Measurements from ENCODE around the gene CNTN4. TPM values are rescaled to one million over a fixed set of nuclear protein-coding genes. Genes with fewer than 3 reads are reported as not detected.
A peak's percentile ranks its signal among the peaks of the same experiment; 100 is the strongest.

The CNTN4 gene
- total RNA-seq, 2 donors from 2014 or later, result 13.0 to 50.1 TPM

- Histone ChIP-seq H3K27ac (no peak overlapping the region), H3K27me3 (no peaks in the 10 kb centered on the region), H3K4me3 (no peak overlapping the region), H3K4me1 (no peaks in the 10 kb centered on the region), H3K9me3 (no peaks in the 10 kb centered on the region), H3K36me3 (replicated peaks in 1 of 2; ENCODE audit: insufficient read depth in 1 of 2, low read depth in 2 of 2) (no peaks in the 10 kb centered on the region)
- TF ChIP-seq CTCF (IDR thresholded peaks at IDR 0.05), result no peak
- DNase-seq (no peak), ATAC-seq (peak; percentile 47)
- 7 to 11% methylated on average over 1 of the region's 1 CpG for WGBS, 2 donors
- intact Hi-C loops (cut with DNase I), result no loop called here
Observed at GRCh38 chr3:2354702-2355101, 256.0 kb downstream of the CNTN4 start.

GRCh38 chr3:2356298-2356950, 257.8 kb downstream of the CNTN4 start:
- Histone ChIP-seq H3K36me3 (replicated peaks in 1 of 2; ENCODE audit: insufficient read depth in 1 of 2, low read depth in 2 of 2) (no peaks in the 10 kb centered on the region), H3K27me3 (no peaks in the 10 kb centered on the region), H3K4me1 (no peaks in the 10 kb centered on the region), H3K4me3 (no peak overlapping the region), H3K27ac (no peak overlapping the region), H3K9me3 (no peaks in the 10 kb centered on the region)
- 58 to 69% methylated on average over 3 of the region's 3 CpGs for WGBS, 2 donors
- DNase-seq, result no peak
- no peak for ATAC-seq
- intact Hi-C loops (cut with DNase I), result no loop called here
- no peak for TF ChIP-seq POLR2A (IDR thresholded peaks at IDR 0.05)
- no peak for TF ChIP-seq CTCF (IDR thresholded peaks at IDR 0.05)

- ATAC-seq, result no peak
- TF ChIP-seq CTCF (IDR thresholded peaks at IDR 0.05) (no peak), POLR2A (IDR thresholded peaks at IDR 0.05) (no peak)
- Histone ChIP-seq H3K4me1 (no peaks in the 10 kb centered on the region), H3K36me3 (replicated peaks in 1 of 2; ENCODE audit: insufficient read depth in 1 of 2, low read depth in 2 of 2) (no peaks in the 10 kb centered on the region), H3K9me3 (no peaks in the 10 kb centered on the region), H3K27me3 (no peaks in the 10 kb centered on the region), H3K4me3 (no peak overlapping the region), H3K27ac (no peak overlapping the region)
- intact Hi-C loops (cut with DNase I), result no loop called here
- 85 to 88% methylated on average over 2 of the region's 2 CpGs for WGBS, 2 donors
- DNase-seq, result no peak
Observed at GRCh38 chr3:2360815-2361214, 262.1 kb downstream of the CNTN4 start.

DNA sequence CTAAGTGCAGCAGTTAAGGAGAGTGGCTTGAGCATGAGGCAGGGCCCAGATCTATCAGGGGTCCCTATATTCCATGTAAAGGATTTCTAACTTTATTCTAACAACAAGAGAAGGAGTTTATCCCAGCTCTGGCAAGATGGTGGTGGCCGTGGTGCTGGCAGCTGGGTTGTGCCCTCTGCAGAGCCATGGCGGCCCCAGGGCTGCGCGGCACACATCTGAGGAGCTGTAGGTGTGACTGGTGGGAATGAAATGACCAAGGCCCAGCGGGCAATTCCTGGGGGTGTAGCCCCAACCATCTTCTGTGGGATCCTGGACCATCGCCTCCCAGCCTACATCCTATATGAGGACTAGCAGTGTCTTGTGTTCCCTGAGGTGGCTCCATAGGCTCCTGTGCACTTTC, 263.5 kb downstream of the CNTN4 start:
- ATAC-seq (no peak), DNase-seq (no peak)
- Histone ChIP-seq H3K9me3 (no peaks in the 10 kb centered on the region), H3K36me3 (replicated peaks in 1 of 2; ENCODE audit: insufficient read depth in 1 of 2, low read depth in 2 of 2) (no peaks in the 10 kb centered on the region), H3K27ac (no peak overlapping the region), H3K27me3 (no peaks in the 10 kb centered on the region), H3K4me1 (no peaks in the 10 kb centered on the region), H3K4me3 (no peak overlapping the region)
- intact Hi-C loops (cut with DNase I), result no loop called here
- no peak for TF ChIP-seq CTCF (IDR thresholded peaks at IDR 0.05)
- no peak for TF ChIP-seq POLR2A (IDR thresholded peaks at IDR 0.05)
- WGBS, 2 donors, result 80 to 91% methylated on average over 4 to 6 of the region's 6 CpGs

GRCh38 chr3:2363854-2364253, 265.2 kb downstream of the CNTN4 start:
- H3K27ac ChIP-seq, result no peak overlapping the region
- H3K4me3 ChIP-seq, result no peak overlapping the region
- intact Hi-C loops (cut with DNase I), result no loop called here
- DNase-seq (no peak), ATAC-seq (no peak)
- no peak for TF ChIP-seq CTCF (IDR thresholded peaks at IDR 0.05)
- no peaks in the 10 kb centered on the region for H3K27me3 ChIP-seq
- H3K4me1 ChIP-seq, result no peaks in the 10 kb centered on the region
- WGBS, 2 donors, result 54 to 64% methylated on average over 2 of the region's 2 CpGs
- H3K36me3 ChIP-seq (replicated peaks in 1 of 2; ENCODE audit: insufficient read depth in 1 of 2, low read depth in 2 of 2), result no peaks in the 10 kb centered on the region
- H3K9me3 ChIP-seq, result no peaks in the 10 kb centered on the region

Data from body of pancreas (tissue), 4 donors.